T-helper 17 cell (primary cell): ENCODE measurements around the gene ZNF470. TPM values are rescaled to one million over a fixed set of nuclear protein-coding genes. Genes with fewer than 3 reads are reported as not detected.

ENCODE experiments used
- ATAC-seq: fragments of 150-1000 bp; cut with Tn5 transposase; 2 replicates; pipeline ENCODE4 v1.10.0; 2021; ENCODE audit warnings: mild to moderate bottlenecking, moderate library complexity
- DNase-seq, 3 donors: peaks; one replicate each; pipeline versions ENCODE4 v3.0.0 to v3.0.0-alpha.2; 2020 to 2021
- H3K9me3 ChIP-seq: one replicate; pipeline ENCODE4 v1.7.0; 2013; ENCODE audit warnings: low read length, mild to moderate bottlenecking; ENCODE audit not compliant: control insufficient read depth, poor library complexity, severe bottlenecking
- H3K27ac Mint-ChIP-seq: one replicate; pipeline ENCODE4 v1.8.0; 2022; ENCODE audit warnings: mild to moderate bottlenecking, moderate library complexity, mixed read lengths
- H3K27me3 Mint-ChIP-seq: one replicate; pipeline ENCODE4 v1.8.0; 2022; ENCODE audit warnings: mixed read lengths
- H3K36me3 Mint-ChIP-seq: one replicate; pipeline ENCODE4 v1.8.0; 2022; ENCODE audit warnings: low read depth, mixed read lengths
- H3K4me1 Mint-ChIP-seq: one replicate; pipeline ENCODE4 v1.8.0; 2022; ENCODE audit warnings: mild to moderate bottlenecking, mixed read lengths
- H3K4me3 Mint-ChIP-seq: one replicate; pipeline ENCODE4 v1.8.0; 2022; ENCODE audit warnings: mild to moderate bottlenecking, moderate library complexity, mixed read lengths
- total RNA-seq, 4 donors: library from RNA in 2 of 4; stranded (reverse) in 2 of 4; gene quantifications; one replicate each; pipeline ENCODE4 v1.2.3 and lab custom pipeline; 2022 to 2026

Gene ZNF470
- total RNA-seq, 2 donors from 2014 or later, result 0.83 to 1.4 TPM

- Mint-ChIP-seq H3K27me3 (no peaks in the 10 kb centered on the region), H3K27ac (no peak overlapping the region), H3K36me3 (peaks cover 10% of the 10 kb centered on the region), H3K4me3 (no peak overlapping the region), H3K4me1 (no peaks in the 10 kb centered on the region)
- peaks cover 23% of the 10 kb centered on the region for H3K9me3 ChIP-seq
- no peak for ATAC-seq
- DNase-seq, result no peak
These were observed 51.9 kb downstream of the ZNF470 start for GRCh38 chr19:56619121-56619520.

- DNase-seq (no peak), ATAC-seq (no peak)
- peaks cover 12% of the 10 kb centered on the region for H3K36me3 Mint-ChIP-seq
- H3K27ac Mint-ChIP-seq, result no peak overlapping the region
- H3K27me3 Mint-ChIP-seq, result no peaks in the 10 kb centered on the region
- H3K9me3 ChIP-seq, result peaks cover 23% of the 10 kb centered on the region
- H3K4me3 Mint-ChIP-seq, result no peak overlapping the region
- H3K4me1 Mint-ChIP-seq, result no peaks in the 10 kb centered on the region
These were observed 55.1 kb downstream of the ZNF470 start for GRCh38 chr19:56622374-56622773.

- H3K9me3 ChIP-seq, result peaks cover 18% of the 10 kb centered on the region
- DNase-seq, result no peak
- Mint-ChIP-seq H3K4me1 (no peaks in the 10 kb centered on the region), H3K27me3 (no peaks in the 10 kb centered on the region), H3K4me3 (no peak overlapping the region), H3K36me3 (peaks cover 12% of the 10 kb centered on the region), H3K27ac (no peak overlapping the region)
- no peak for ATAC-seq
These were observed 55.7 kb downstream of the ZNF470 start for GRCh38 chr19:56623006-56623405.

GRCh38 chr19:56625708-56626107 lies 58.4 kb downstream of the ZNF470 start:
- peaks cover 16% of the 10 kb centered on the region for H3K9me3 ChIP-seq
- no peaks in the 10 kb centered on the region for H3K4me1 Mint-ChIP-seq
- H3K27ac Mint-ChIP-seq, result no peak overlapping the region
- DNase-seq, result no peak
- ATAC-seq, result no peak
- H3K27me3 Mint-ChIP-seq, result no peaks in the 10 kb centered on the region
- no peak overlapping the region for H3K4me3 Mint-ChIP-seq
- peaks cover 10% of the 10 kb centered on the region for H3K36me3 Mint-ChIP-seq

- peaks cover 13% of the 10 kb centered on the region for H3K9me3 ChIP-seq
- no peaks in the 10 kb centered on the region for H3K27me3 Mint-ChIP-seq
- H3K4me1 Mint-ChIP-seq, result no peaks in the 10 kb centered on the region
- ATAC-seq, result no peak
- DNase-seq, result no peak
- H3K36me3 Mint-ChIP-seq, result no peaks in the 10 kb centered on the region
- H3K27ac Mint-ChIP-seq, result no peak overlapping the region
- no peak overlapping the region for H3K4me3 Mint-ChIP-seq
These were observed 65.8 kb downstream of the ZNF470 start for GRCh38 chr19:56633021-56633420.

- ATAC-seq, result no peak
- H3K36me3 Mint-ChIP-seq, result no peaks in the 10 kb centered on the region
- no peak overlapping the region for H3K4me3 Mint-ChIP-seq
- H3K4me1 Mint-ChIP-seq, result no peaks in the 10 kb centered on the region
- no peak for DNase-seq
- H3K9me3 ChIP-seq, result peaks cover 6% of the 10 kb centered on the region
- no peaks in the 10 kb centered on the region for H3K27me3 Mint-ChIP-seq
- no peak overlapping the region for H3K27ac Mint-ChIP-seq
These were observed 70.8 kb downstream of the ZNF470 start for GRCh38 chr19:56637976-56638555.

Other genes with a start within 250 kb of the ZNF470 start
- 1 to 10 TPM; 3.2 to 3.9 TPM for gene ZNF582, start 173.9 kb upstream of the ZNF470 start, total RNA-seq
- gene ZNF583, start 163.1 kb upstream of the ZNF470 start, total RNA-seq, result 1 to 10 TPM; 1.7 to 2.7 TPM
- gene ZNF667, start 90.1 kb upstream of the ZNF470 start, total RNA-seq, result 1 to 10 TPM in 1 of 2 donors, under 1 TPM in 1; 0.26 to 2.0 TPM
- 1 to 10 TPM in 1 of 2 donors, under 1 TPM in 1; 0.23 to 1.1 TPM for gene ZNF471, start 59.6 kb upstream of the ZNF470 start, total RNA-seq
- 1 to 10 TPM; 4.8 to 5.1 TPM for gene ZFP28, start 28.5 kb upstream of the ZNF470 start, total RNA-seq
- gene ZNF71, start 27.8 kb downstream of the ZNF470 start, total RNA-seq, result 1 to 10 TPM; 4.9 to 5.1 TPM
- gene SMIM17, start 75.7 kb downstream of the ZNF470 start, total RNA-seq, result not detected
- gene ZNF835, start 104.3 kb downstream of the ZNF470 start, total RNA-seq, result under 1 TPM; 0.83 to 0.99 TPM